HCT116 (cell line): ENCODE data around the gene DRICH1.

Source experiments
- CBX3 ChIP-seq: IDR thresholded peaks from 2 replicates; pipeline ENCODE4 v1.6.1; 2012; ENCODE audit warnings: low read depth
- POLR2A ChIP-seq: IDR thresholded peaks from 2 replicates; pipeline ENCODE4 v1.7.0; 2011; ENCODE audit warnings: borderline replicate concordance; ENCODE audit not compliant: insufficient read depth, insufficient read length; ENCODE audit errors: extremely low read depth
- RAD21 ChIP-seq: IDR thresholded peaks from 2 replicates; pipeline ENCODE4 v1.6.1; 2012; ENCODE audit warnings: low read depth, mild to moderate bottlenecking
- SP1 ChIP-seq: IDR thresholded peaks from 2 replicates; pipeline ENCODE4 v1.6.1; 2012; ENCODE audit warnings: low read depth
- SRF ChIP-seq: IDR thresholded peaks from 2 replicates; pipeline ENCODE4 v1.6.1; 2012; ENCODE audit warnings: low read depth
- TF ChIP-seq, protein P1 (sequence below), 3 experiments: fragments of 200-600 bp in 1 of 3; sonication (generic) in 1 of 3; IDR thresholded peaks in 2 of 3; conservative IDR thresholded peaks in 1 of 3; 2 replicates each; pipeline ENCODE4 v1.5.1; 2012 to 2017; ENCODE audit warnings: low read depth in 2 of 3, low read length in 2 of 3, antibody characterized with exemption in 1 of 3, borderline replicate concordance in 1 of 3, control low read depth in 1 of 3, mild to moderate bottlenecking in 1 of 3, mixed read lengths in 1 of 3, mixed run types in 1 of 3, moderate library complexity in 1 of 3; ENCODE audit not compliant: insufficient read depth in 1 of 3
- TF ChIP-seq, protein P2 (sequence below): IDR thresholded peaks from 2 replicates; pipeline ENCODE4 v1.6.1; 2012

DNA sequence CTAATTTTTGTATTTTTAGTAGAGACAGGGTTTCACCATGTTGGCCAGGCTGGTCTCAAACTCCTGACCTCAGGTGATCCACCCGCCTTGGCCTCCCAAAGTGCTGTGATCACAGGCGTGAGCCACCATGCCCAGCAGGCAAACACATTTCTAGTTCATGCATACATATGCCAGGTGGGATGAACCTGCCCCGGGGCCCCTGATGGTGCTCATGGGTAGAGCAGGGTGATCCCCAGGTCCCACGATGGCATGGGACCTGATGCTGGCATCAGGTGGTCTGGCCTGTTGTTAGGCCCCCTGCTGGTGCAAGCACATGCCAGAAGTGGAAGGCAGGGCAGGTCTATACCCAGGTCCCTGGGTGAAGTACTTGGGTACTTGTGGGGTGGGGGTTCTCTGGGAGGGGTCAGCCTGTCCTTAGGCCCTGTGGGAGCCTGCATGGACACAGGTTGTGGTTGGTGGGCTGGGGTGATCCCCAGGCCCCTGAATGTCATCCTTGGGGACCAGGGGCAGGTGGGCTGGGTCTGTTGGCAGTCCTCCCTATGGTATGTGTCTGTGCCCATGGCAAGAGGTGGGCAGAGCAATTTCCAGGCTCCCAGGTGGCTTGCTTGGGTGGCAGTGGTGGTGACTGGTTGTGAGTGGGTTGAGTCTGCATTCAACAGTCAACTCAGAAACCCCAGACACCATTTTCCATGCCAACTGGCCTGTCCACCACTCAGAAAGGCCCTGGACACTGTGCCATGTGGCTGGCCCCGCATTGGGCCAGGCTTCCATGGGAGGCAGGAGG lies 49.1 kb upstream of the DRICH1 start:
- TF ChIP-seq RAD21 (no peak), CBX3 (no peak), SP1 (no peak), SRF (no peak), POLR2A (no peak)
- TF ChIP-seq, protein P1, sequence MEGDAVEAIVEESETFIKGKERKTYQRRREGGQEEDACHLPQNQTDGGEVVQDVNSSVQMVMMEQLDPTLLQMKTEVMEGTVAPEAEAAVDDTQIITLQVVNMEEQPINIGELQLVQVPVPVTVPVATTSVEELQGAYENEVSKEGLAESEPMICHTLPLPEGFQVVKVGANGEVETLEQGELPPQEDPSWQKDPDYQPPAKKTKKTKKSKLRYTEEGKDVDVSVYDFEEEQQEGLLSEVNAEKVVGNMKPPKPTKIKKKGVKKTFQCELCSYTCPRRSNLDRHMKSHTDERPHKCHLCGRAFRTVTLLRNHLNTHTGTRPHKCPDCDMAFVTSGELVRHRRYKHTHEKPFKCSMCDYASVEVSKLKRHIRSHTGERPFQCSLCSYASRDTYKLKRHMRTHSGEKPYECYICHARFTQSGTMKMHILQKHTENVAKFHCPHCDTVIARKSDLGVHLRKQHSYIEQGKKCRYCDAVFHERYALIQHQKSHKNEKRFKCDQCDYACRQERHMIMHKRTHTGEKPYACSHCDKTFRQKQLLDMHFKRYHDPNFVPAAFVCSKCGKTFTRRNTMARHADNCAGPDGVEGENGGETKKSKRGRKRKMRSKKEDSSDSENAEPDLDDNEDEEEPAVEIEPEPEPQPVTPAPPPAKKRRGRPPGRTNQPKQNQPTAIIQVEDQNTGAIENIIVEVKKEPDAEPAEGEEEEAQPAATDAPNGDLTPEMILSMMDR (IDR thresholded peaks at IDR 0.05 in 2 of 3, conservative IDR thresholded peaks at IDR 0.05 in 1 of 3; ENCODE audit: borderline replicate concordance in 1 of 3, insufficient read depth in 1 of 3, low read depth in 2 of 3, low read length in 2 of 3), result no peak
- TF ChIP-seq, protein P2, sequence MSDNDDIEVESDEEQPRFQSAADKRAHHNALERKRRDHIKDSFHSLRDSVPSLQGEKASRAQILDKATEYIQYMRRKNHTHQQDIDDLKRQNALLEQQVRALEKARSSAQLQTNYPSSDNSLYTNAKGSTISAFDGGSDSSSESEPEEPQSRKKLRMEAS, result no peak
